Ascending aorta (tissue), 2 donors: ENCODE results near the gene GSAP. TPM values are rescaled to one million over a fixed set of nuclear protein-coding genes. Genes with fewer than 3 reads are reported as not detected.

Experiments used
- DNase-seq, 2 donors: peaks; one replicate each; pipeline ENCODE4 v3.0.0-alpha.2; 2019; ENCODE audit warnings: low spot score in 2 of 2
- H3K27ac ChIP-seq, 2 donors: fragments of 200-600 bp; sonication (generic); one replicate each; pipeline ENCODE4 v1.5.1; 2016 to 2017; ENCODE audit warnings: mild to moderate bottlenecking in 1 of 2
- H3K27me3 ChIP-seq: fragments of 200-600 bp; sonication (generic); one replicate; pipeline ENCODE4 v1.5.1; 2017
- H3K36me3 ChIP-seq, 2 donors: fragments of 200-600 bp; sonication (generic); one replicate each; pipeline ENCODE4 v1.5.1; 2016
- H3K4me1 ChIP-seq, 2 donors: fragments of 200-600 bp; sonication (generic); one replicate each; pipeline ENCODE4 v1.5.1; 2016 to 2017; ENCODE audit warnings: mild to moderate bottlenecking in 1 of 2
- H3K4me3 ChIP-seq, 2 donors: fragments of 200-600 bp; sonication (generic); one replicate each; pipeline ENCODE4 v1.5.1; 2016 to 2017; ENCODE audit warnings: mild to moderate bottlenecking in 1 of 2
- H3K9me3 ChIP-seq, 2 donors: fragments of 200-600 bp; sonication (generic); one replicate each; pipeline ENCODE4 v1.5.1; 2016
- CTCF ChIP-seq, 3 experiments: fragments of 200-600 bp in 2 of 3; fragments of 450-650 bp in 1 of 3; sonication (generic) in 2 of 3; IDR thresholded peaks; one replicate each; pipeline ENCODE4 v1.5.1; 2016 to 2019; ENCODE audit warnings: antibody characterized with exemption in 3 of 3, mild to moderate bottlenecking in 1 of 3, moderate library complexity in 1 of 3
- intact Hi-C: fragments of 100-400 bp; cut with DNase I; formaldehyde crosslinking; loops from one replicate; pipeline ENCODE4 v1.15.1; 2023
- total RNA-seq: library from RNA; depleted of rRNA; stranded (reverse); fragments of >200 nt; gene quantifications from one replicate; pipeline ENCODE4 v1.1.0, GENCODE V29; 2016

The GSAP gene
- total RNA-seq, 1 donor from 2014 or later, result 10.9 TPM

GRCh38 chr7:77318019-77318418 lies 98.1 kb downstream of the GSAP start:
- no peak for DNase-seq
- Histone ChIP-seq H3K36me3 (peaks cover 0 to 3% of the 10 kb centered on the region in 2 donors), H3K4me1 (peaks cover 4 to 14% of the 10 kb centered on the region in 2 donors), H3K9me3 (no peaks in the 10 kb centered on the region), H3K27me3 (no peaks in the 10 kb centered on the region), H3K4me3 (no peak overlapping the region), H3K27ac (no peak overlapping the region)
- no peak for TF ChIP-seq CTCF (IDR thresholded peaks at IDR 0.05)
- intact Hi-C loops, result no loop called here

DNA sequence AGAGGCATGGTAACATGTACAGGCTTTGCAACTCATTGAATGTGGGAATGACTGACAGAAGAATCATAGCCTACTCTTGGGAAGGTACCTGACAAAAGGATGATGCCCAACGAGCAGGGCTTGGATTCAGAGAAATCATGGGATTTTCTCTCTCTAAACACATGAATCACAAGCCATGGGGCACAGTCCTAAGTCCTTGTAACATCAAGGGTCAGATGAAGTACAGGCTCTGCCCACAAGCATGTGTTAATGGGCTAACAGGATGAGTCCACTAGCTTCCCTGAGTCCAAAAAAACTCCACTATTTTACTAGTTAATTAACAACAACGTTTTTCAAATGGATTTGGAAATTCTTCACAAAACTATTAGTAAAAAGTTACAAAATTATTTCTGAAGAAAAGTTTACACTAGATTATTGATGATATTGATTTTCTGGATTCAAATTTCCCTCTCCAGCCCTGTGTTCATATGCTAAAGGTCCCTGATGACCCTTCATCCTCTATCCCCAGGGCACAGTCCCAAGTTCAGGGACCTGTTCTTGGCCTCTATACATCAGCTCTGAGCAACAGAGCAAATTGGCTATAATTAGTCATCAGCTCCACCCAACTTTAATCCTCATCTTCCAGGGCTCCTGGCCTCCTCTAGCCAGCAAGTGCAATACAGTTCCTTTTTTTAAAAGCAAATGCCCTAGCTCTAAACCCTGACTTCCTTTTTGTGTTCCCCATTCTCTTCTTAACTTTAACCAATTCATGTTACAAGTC lies 99.8 kb downstream of the GSAP start:
- Histone ChIP-seq H3K9me3 (no peaks in the 10 kb centered on the region), H3K27ac (no peak overlapping the region), H3K4me3 (no peak overlapping the region), H3K36me3 (peaks cover 0 to 3% of the 10 kb centered on the region in 2 donors), H3K27me3 (no peaks in the 10 kb centered on the region), H3K4me1 (peaks cover 9 to 21% of the 10 kb centered on the region in 2 donors)
- intact Hi-C loops, result no loop called here
- no peak for DNase-seq
- no peak for TF ChIP-seq CTCF (IDR thresholded peaks at IDR 0.05)

GRCh38 chr7:77315182-77315591 lies 101.0 kb downstream of the GSAP start:
- Histone ChIP-seq H3K27ac (peak overlapping the region; percentile 30 to 49), H3K36me3 (peaks cover 0 to 3% of the 10 kb centered on the region in 2 donors), H3K4me3 (no peak overlapping the region), H3K27me3 (no peaks in the 10 kb centered on the region), H3K4me1 (peaks cover 9 to 20% of the 10 kb centered on the region in 2 donors), H3K9me3 (no peaks in the 10 kb centered on the region)
- intact Hi-C loops, result no loop called here
- no peak for DNase-seq
- no peak for TF ChIP-seq CTCF (IDR thresholded peaks at IDR 0.05)

DNA sequence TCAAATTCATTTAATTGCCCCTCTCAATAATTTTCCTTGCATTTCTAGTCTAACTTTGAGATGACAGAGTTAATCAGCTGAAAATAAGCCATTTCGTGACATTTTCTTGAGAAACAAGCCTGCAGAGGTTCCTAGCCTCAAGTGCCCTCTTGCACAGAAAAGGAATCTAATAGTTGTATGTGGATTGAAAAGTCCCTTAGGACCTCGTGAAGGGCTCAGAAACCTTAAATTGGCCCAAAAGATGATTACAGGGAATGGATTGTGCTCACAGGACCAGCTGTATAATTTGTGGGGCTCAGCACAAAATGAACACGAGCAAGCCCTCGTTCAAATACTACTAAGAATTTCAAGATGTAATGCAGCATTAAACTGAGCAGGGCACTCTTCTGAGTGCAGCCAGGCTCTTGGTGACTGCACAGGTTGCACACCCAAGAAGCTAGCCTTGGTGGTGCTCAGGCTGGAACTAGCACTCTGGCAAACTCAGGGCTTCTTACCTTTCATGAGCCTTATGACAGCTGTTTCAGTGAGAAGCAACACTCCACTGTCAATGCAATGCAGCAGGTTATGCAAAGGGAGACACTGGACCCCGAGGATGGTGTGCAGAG lies 102.2 kb downstream of the GSAP start:
- TF ChIP-seq CTCF (IDR thresholded peaks at IDR 0.05), result no peak
- Histone ChIP-seq H3K4me1 (peaks cover 9 to 28% of the 10 kb centered on the region in 2 donors), H3K27me3 (no peaks in the 10 kb centered on the region), H3K4me3 (no peak overlapping the region), H3K27ac (peak overlapping the region; percentile 30 to 49), H3K9me3 (no peaks in the 10 kb centered on the region), H3K36me3 (peaks cover 0 to 3% of the 10 kb centered on the region in 2 donors)
- intact Hi-C loops, result loop anchor here (2.0 kb wide), 1 partner anchor 13 kb away; no protein-coding TSS in a partner anchor
- no peak for DNase-seq

DNA sequence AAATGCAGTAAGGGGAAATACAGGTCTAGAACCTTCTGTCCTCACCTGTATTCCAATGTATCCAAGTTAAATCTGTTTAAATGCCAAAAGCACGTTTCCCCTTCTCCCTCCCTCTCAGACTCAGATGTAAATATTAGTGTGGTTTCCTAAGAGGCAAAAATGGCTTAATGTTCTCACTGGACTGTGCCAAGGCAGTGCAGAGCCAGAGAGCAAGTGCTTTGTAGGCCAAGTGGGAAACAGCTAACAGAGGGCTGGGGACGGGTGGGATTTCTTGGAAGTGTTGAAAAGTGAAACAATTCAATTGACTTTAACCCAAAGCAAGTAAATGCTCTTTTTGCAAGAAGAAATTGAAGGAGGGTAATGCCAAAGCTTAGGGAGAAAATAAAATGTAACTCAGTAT lies 103.1 kb downstream of the GSAP start:
- intact Hi-C loops, result loop anchor here (2.0 kb wide), 1 partner anchor 14 kb away; no protein-coding TSS in a partner anchor
- Histone ChIP-seq H3K4me3 (no peak overlapping the region), H3K27ac (peak overlapping the region; percentile 30 to 72), H3K4me1 (peaks cover 9 to 28% of the 10 kb centered on the region in 2 donors), H3K36me3 (peaks cover 0 to 3% of the 10 kb centered on the region in 2 donors), H3K27me3 (no peaks in the 10 kb centered on the region), H3K9me3 (no peaks in the 10 kb centered on the region)
- TF ChIP-seq CTCF (IDR thresholded peaks at IDR 0.05), result no peak
- no peak for DNase-seq
